ENCODE results near the gene BNIP3. TPM values are rescaled to one million over a fixed set of nuclear protein-coding genes. Genes with fewer than 3 reads are reported as not detected.

Gene BNIP3
- total RNA-seq, 1 experiment from 2014 or later: 37.5 TPM

- ATAC-seq (no peak), DNase-seq (ENCODE audit: low read depth, low spot score) (no peak)
- Histone ChIP-seq H3K27ac (ENCODE audit: low read depth, low read length) (no peak overlapping the region), H3K4me1 (ENCODE audit: control insufficient read depth in 1 of 2, insufficient read depth in 2 of 2, low read length in 2 of 2) (peaks cover 0 to 5% of the 10 kb centered on the region in 2 experiments; a peak in 2 of 4 replicates), H3K79me2 (ENCODE audit: insufficient read depth, low read length) (peaks cover 52% of the 10 kb centered on the region), H3K36me3 (ENCODE audit: control insufficient read depth in 1 of 2, insufficient read depth in 2 of 2, low read length in 2 of 2) (no peaks in the 10 kb centered on the region; a peak in 1 of 4 replicates), H3K9ac (ENCODE audit: low read length) (no peak overlapping the region), H4K20me1 (ENCODE audit: insufficient read depth) (no peaks in the 10 kb centered on the region), H3K9me3 (ENCODE audit: control insufficient read depth in 1 of 2, insufficient read depth in 1 of 2, low read depth in 1 of 2, low read length in 2 of 2) (no peaks in the 10 kb centered on the region), H3K4me3 (replicated peaks in 1 of 2; ENCODE audit: low read depth in 1 of 2, low read length in 2 of 2) (no peak overlapping the region), H3K9me2 (ENCODE audit: insufficient read depth) (no peaks in the 10 kb centered on the region), H2AFZ (ENCODE audit: low read depth, low read length, poor library complexity, severe bottlenecking) (no peak overlapping the region), H3K4me2 (ENCODE audit: low read length) (no peak overlapping the region), H3K27me3 (ENCODE audit: insufficient read depth, low read length) (no peaks in the 10 kb centered on the region)
- CTCF ChIA-PET: no interaction called here
- BruUV-seq (replicated peaks): no TSS peak
- TF ChIP-seq, protein P1, sequence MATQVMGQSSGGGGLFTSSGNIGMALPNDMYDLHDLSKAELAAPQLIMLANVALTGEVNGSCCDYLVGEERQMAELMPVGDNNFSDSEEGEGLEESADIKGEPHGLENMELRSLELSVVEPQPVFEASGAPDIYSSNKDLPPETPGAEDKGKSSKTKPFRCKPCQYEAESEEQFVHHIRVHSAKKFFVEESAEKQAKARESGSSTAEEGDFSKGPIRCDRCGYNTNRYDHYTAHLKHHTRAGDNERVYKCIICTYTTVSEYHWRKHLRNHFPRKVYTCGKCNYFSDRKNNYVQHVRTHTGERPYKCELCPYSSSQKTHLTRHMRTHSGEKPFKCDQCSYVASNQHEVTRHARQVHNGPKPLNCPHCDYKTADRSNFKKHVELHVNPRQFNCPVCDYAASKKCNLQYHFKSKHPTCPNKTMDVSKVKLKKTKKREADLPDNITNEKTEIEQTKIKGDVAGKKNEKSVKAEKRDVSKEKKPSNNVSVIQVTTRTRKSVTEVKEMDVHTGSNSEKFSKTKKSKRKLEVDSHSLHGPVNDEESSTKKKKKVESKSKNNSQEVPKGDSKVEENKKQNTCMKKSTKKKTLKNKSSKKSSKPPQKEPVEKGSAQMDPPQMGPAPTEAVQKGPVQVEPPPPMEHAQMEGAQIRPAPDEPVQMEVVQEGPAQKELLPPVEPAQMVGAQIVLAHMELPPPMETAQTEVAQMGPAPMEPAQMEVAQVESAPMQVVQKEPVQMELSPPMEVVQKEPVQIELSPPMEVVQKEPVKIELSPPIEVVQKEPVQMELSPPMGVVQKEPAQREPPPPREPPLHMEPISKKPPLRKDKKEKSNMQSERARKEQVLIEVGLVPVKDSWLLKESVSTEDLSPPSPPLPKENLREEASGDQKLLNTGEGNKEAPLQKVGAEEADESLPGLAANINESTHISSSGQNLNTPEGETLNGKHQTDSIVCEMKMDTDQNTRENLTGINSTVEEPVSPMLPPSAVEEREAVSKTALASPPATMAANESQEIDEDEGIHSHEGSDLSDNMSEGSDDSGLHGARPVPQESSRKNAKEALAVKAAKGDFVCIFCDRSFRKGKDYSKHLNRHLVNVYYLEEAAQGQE (IDR thresholded peaks at IDR 0.05; ENCODE audit: low read depth): no peak
- TF ChIP-seq EGR1 (IDR thresholded peaks at IDR 0.05; ENCODE audit: low read depth) (no peak), YY1 (IDR thresholded peaks at IDR 0.05; ENCODE audit: extremely low read depth, insufficient replicate concordance, low read depth, low read length) (no peak), SIN3A (IDR thresholded peaks at IDR 0.05; ENCODE audit: low read depth) (no peak), SRF (IDR thresholded peaks at IDR 0.05; ENCODE audit: low read depth) (no peak), SP1 (IDR thresholded peaks at IDR 0.05; ENCODE audit: low read depth) (no peak), ELF1 (IDR thresholded peaks at IDR 0.05; ENCODE audit: borderline replicate concordance, low read depth) (no peak), CBX3 (IDR thresholded peaks at IDR 0.05; ENCODE audit: low read depth) (no peak), TCF7L2 (IDR thresholded peaks at IDR 0.05; ENCODE audit: borderline replicate concordance, extremely low read depth, insufficient read depth, insufficient read length) (no peak), POLR2A (IDR thresholded peaks at IDR 0.05; ENCODE audit: borderline replicate concordance, extremely low read depth, insufficient read depth, insufficient read length) (no peak), POLR2AphosphoS5 (IDR thresholded peaks at IDR 0.05; ENCODE audit: low read depth, low read length) (no peak), JUND (IDR thresholded peaks at IDR 0.05) (no peak), ZNF274 (IDR thresholded peaks at IDR 0.05; ENCODE audit: low read depth, low read length) (no peak), CEBPB (IDR thresholded peaks at IDR 0.05; ENCODE audit: low read depth) (no peak), RAD21 (IDR thresholded peaks at IDR 0.05; ENCODE audit: low read depth) (no peak)
- TF ChIP-seq, protein P2, sequence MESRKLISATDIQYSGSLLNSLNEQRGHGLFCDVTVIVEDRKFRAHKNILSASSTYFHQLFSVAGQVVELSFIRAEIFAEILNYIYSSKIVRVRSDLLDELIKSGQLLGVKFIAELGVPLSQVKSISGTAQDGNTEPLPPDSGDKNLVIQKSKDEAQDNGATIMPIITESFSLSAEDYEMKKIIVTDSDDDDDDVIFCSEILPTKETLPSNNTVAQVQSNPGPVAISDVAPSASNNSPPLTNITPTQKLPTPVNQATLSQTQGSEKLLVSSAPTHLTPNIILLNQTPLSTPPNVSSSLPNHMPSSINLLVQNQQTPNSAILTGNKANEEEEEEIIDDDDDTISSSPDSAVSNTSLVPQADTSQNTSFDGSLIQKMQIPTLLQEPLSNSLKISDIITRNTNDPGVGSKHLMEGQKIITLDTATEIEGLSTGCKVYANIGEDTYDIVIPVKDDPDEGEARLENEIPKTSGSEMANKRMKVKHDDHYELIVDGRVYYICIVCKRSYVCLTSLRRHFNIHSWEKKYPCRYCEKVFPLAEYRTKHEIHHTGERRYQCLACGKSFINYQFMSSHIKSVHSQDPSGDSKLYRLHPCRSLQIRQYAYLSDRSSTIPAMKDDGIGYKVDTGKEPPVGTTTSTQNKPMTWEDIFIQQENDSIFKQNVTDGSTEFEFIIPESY (IDR thresholded peaks at IDR 0.05; ENCODE audit: extremely low read depth, insufficient replicate concordance, low read length): no peak
- TF ChIP-seq, protein P3, sequence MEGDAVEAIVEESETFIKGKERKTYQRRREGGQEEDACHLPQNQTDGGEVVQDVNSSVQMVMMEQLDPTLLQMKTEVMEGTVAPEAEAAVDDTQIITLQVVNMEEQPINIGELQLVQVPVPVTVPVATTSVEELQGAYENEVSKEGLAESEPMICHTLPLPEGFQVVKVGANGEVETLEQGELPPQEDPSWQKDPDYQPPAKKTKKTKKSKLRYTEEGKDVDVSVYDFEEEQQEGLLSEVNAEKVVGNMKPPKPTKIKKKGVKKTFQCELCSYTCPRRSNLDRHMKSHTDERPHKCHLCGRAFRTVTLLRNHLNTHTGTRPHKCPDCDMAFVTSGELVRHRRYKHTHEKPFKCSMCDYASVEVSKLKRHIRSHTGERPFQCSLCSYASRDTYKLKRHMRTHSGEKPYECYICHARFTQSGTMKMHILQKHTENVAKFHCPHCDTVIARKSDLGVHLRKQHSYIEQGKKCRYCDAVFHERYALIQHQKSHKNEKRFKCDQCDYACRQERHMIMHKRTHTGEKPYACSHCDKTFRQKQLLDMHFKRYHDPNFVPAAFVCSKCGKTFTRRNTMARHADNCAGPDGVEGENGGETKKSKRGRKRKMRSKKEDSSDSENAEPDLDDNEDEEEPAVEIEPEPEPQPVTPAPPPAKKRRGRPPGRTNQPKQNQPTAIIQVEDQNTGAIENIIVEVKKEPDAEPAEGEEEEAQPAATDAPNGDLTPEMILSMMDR (IDR thresholded peaks at IDR 0.05 in 2 of 3, conservative IDR thresholded peaks at IDR 0.05 in 1 of 3; ENCODE audit: borderline replicate concordance in 1 of 3, insufficient read depth in 1 of 3, low read depth in 2 of 3, low read length in 2 of 3): no peak
- TF ChIP-seq, protein P4, sequence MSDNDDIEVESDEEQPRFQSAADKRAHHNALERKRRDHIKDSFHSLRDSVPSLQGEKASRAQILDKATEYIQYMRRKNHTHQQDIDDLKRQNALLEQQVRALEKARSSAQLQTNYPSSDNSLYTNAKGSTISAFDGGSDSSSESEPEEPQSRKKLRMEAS (IDR thresholded peaks at IDR 0.05): no peak
- TF ChIP-seq, protein P5, sequence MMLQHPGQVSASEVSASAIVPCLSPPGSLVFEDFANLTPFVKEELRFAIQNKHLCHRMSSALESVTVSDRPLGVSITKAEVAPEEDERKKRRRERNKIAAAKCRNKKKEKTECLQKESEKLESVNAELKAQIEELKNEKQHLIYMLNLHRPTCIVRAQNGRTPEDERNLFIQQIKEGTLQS (IDR thresholded peaks at IDR 0.05): no peak
- RAD21 ChIA-PET (ENCODE audit: low non-redundant PET in 1 of 2, low total read pairs in 2 of 2, uncharacterized antibody in 2 of 2, unreplicated experiment in 2 of 2): no interaction called here
- POLR2A ChIA-PET: no interaction called here
- intact Hi-C loops (cut with micrococcal nuclease): no loop called here
Measured at GRCh38 chr10:131977323-131978096, 4.2 kb downstream of the BNIP3 start.

Measured in HCT116 (cell line).